Trophoblast cell (in vitro differentiated cells and primary cell): ENCODE data around the gene TNIK.

ENCODE experiments used
- DNase-seq, 2 donors: peaks; one replicate each; pipeline ENCODE4 v3.0.0-alpha.2; 2016
- H2AFZ ChIP-seq: 2 replicates; pipeline ENCODE4 v1.6.1; 2013; ENCODE audit warnings: low read length, moderate library complexity, mild to moderate bottlenecking; ENCODE audit not compliant: insufficient read depth, poor library complexity
- H2AK5ac ChIP-seq: 2 replicates; pipeline ENCODE4 v1.6.1; 2013; ENCODE audit warnings: mild to moderate bottlenecking, low read length
- H2BK120ac ChIP-seq: 2 replicates; pipeline ENCODE4 v1.6.1; 2013; ENCODE audit warnings: low read length, mild to moderate bottlenecking, moderate library complexity; ENCODE audit not compliant: insufficient read depth, poor library complexity
- H2BK12ac ChIP-seq: 2 replicates; pipeline ENCODE4 v1.6.1; 2013; ENCODE audit warnings: mild to moderate bottlenecking, low read length, moderate library complexity
- H2BK5ac ChIP-seq: 2 replicates; pipeline ENCODE4 v1.6.1; 2013; ENCODE audit warnings: low read length, low read depth, moderate library complexity, mild to moderate bottlenecking; ENCODE audit not compliant: poor library complexity
- H3K14ac ChIP-seq: 2 replicates; pipeline ENCODE4 v1.6.1; 2013; ENCODE audit warnings: mild to moderate bottlenecking, low read length
- H3K18ac ChIP-seq: 2 replicates; pipeline ENCODE4 v1.6.1; 2013; ENCODE audit warnings: mild to moderate bottlenecking, low read length
- H3K23ac ChIP-seq: 2 replicates; pipeline ENCODE4 v1.6.1; 2013; ENCODE audit warnings: low read length
- H3K27ac ChIP-seq: 2 replicates; pipeline ENCODE4 v1.5.1; 2013; ENCODE audit warnings: low read depth, mild to moderate bottlenecking, inconsistent platforms, low read length, moderate library complexity
- H3K27me3 ChIP-seq: 2 replicates; pipeline ENCODE4 v1.6.1; 2013; ENCODE audit warnings: inconsistent platforms, mild to moderate bottlenecking, low read length, moderate library complexity; ENCODE audit not compliant: insufficient read depth
- H3K36me3 ChIP-seq, 2 experiments: 1 replicate in 1 of 2; 2 replicates in 1 of 2; pipeline ENCODE4 v1.6.1; 2013; ENCODE audit warnings: low read length in 2 of 2, mild to moderate bottlenecking in 2 of 2, moderate library complexity in 1 of 2; ENCODE audit not compliant: insufficient read depth in 2 of 2, control insufficient read depth in 1 of 2
- H3K4ac ChIP-seq: 2 replicates; pipeline ENCODE4 v1.6.1; 2013; ENCODE audit warnings: low read depth, mild to moderate bottlenecking, low read length, moderate library complexity
- H3K4me1 ChIP-seq, 2 experiments: 1 replicate in 1 of 2; 2 replicates in 1 of 2; pipeline ENCODE4 v1.6.1; 2013; ENCODE audit warnings: low read length in 2 of 2, mild to moderate bottlenecking in 2 of 2, moderate library complexity in 1 of 2; ENCODE audit not compliant: insufficient read depth in 2 of 2, control insufficient read depth in 1 of 2
- H3K4me2 ChIP-seq: 2 replicates; pipeline ENCODE4 v1.6.1; 2013; ENCODE audit warnings: inconsistent platforms, mild to moderate bottlenecking, low read length, moderate library complexity
- H3K4me3 ChIP-seq: 2 replicates; pipeline ENCODE4 v1.5.1; 2013; ENCODE audit warnings: mild to moderate bottlenecking, low read depth, low read length, inconsistent platforms
- H3K79me1 ChIP-seq: one replicate; pipeline ENCODE4 v1.6.1; 2013; ENCODE audit warnings: low read length
- H3K79me2 ChIP-seq: 2 replicates; pipeline ENCODE4 v1.6.1; 2013; ENCODE audit warnings: low read length, mild to moderate bottlenecking; ENCODE audit not compliant: control insufficient read depth, insufficient read depth, poor library complexity
- H3K9ac ChIP-seq: 2 replicates; pipeline ENCODE4 v1.6.1; 2013; ENCODE audit warnings: mild to moderate bottlenecking, low read length
- H3K9me3 ChIP-seq: 2 replicates; pipeline ENCODE4 v1.6.1; 2013; ENCODE audit warnings: low read depth, mild to moderate bottlenecking, control low read depth, inconsistent platforms, low read length; ENCODE audit not compliant: insufficient read depth
- H4K12ac ChIP-seq: 2 replicates; pipeline ENCODE4 v1.6.1; 2013; ENCODE audit warnings: low read depth, mild to moderate bottlenecking, low read length, moderate library complexity
- H4K8ac ChIP-seq: 2 replicates; pipeline ENCODE4 v1.6.1; 2013; ENCODE audit warnings: low read depth, mild to moderate bottlenecking, low read length, moderate library complexity
- H4K91ac ChIP-seq: one replicate; pipeline ENCODE4 v1.6.1; 2013; ENCODE audit warnings: low read depth, mild to moderate bottlenecking, low read length, moderate library complexity
- WGBS: extraction: QIAGEN DNeasy Blood & Tissue Kit; methylation state at CpG from one replicate; pipeline ENCODE4 v1.1.7; 2013; ENCODE audit warnings: missing lambda C conversion rate; ENCODE audit not compliant: insufficient read length, insufficient coverage; ENCODE audit errors: extremely low coverage; 5-methylcytosine and 5-hydroxymethylcytosine counted together

TNIK gene

DNA sequence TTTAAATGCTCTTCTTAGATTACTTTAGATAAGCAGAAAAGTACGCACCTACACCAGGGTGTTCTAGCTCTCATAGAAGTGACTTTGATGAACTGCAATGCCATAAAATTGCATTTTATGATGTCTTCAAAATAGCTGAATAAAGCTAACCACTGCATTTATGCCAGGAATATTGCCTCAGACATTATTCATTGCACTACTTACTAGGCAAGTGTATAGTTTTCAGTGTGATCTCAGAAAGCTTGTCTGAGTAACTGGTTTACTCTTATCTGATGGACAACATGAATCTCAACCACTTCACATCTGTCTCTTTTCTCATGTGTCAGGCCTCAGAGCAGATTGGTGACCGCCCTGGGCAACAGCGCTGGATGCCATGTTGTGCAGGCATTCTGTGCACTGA lies 314.4 kb downstream of the TNIK start:
- Histone ChIP-seq H3K23ac (no peak overlapping the region), H4K8ac (no peak overlapping the region), H3K14ac (no peak overlapping the region), H3K18ac (no peak overlapping the region), H4K12ac (no peak overlapping the region), H3K27ac (no peak overlapping the region), H3K36me3 (no peaks in the 10 kb centered on the region), H3K79me1 (no peaks in the 10 kb centered on the region), H2AK5ac (no peak overlapping the region), H3K9me3 (no peaks in the 10 kb centered on the region), H3K27me3 (no peaks in the 10 kb centered on the region), H3K4me1 (no peaks in the 10 kb centered on the region), H2BK12ac (no peak overlapping the region), H3K4me3 (no peak overlapping the region), H3K79me2 (no peaks in the 10 kb centered on the region), H2BK120ac (no peak overlapping the region), H3K4me2 (no peak overlapping the region), H3K4ac (no peak overlapping the region), H4K91ac (no peak overlapping the region), H2AFZ (no peak overlapping the region), H2BK5ac (no peak overlapping the region), H3K9ac (no peak overlapping the region)
- DNase-seq = no peak
- WGBS = no CpG with 5 or more reads among the region's 3 CpGs

- Histone ChIP-seq H3K14ac (no peak overlapping the region), H3K27ac (no peak overlapping the region), H3K79me2 (no peaks in the 10 kb centered on the region), H2BK5ac (no peak overlapping the region), H3K9me3 (no peaks in the 10 kb centered on the region), H3K4ac (no peak overlapping the region), H2BK120ac (no peak overlapping the region), H4K8ac (no peak overlapping the region), H2AFZ (no peak overlapping the region), H3K36me3 (no peaks in the 10 kb centered on the region), H2BK12ac (no peak overlapping the region), H3K4me2 (no peak overlapping the region), H4K91ac (no peak overlapping the region), H3K4me3 (no peak overlapping the region), H3K9ac (no peak overlapping the region), H3K23ac (no peak overlapping the region), H3K4me1 (no peaks in the 10 kb centered on the region), H3K79me1 (no peaks in the 10 kb centered on the region), H4K12ac (no peak overlapping the region), H2AK5ac (no peak overlapping the region), H3K27me3 (no peaks in the 10 kb centered on the region), H3K18ac (no peak overlapping the region)
- no peak for DNase-seq
- WGBS = no CpG with 5 or more reads among the region's 5 CpGs
Observed at GRCh38 chr3:171142985-171143384, 317.2 kb downstream of the TNIK start.

- no peaks in the 10 kb centered on the region for H3K36me3 ChIP-seq
- no peak overlapping the region for H3K18ac ChIP-seq
- H2AK5ac ChIP-seq = no peak overlapping the region
- H3K79me1 ChIP-seq = no peaks in the 10 kb centered on the region
- H3K27ac ChIP-seq = no peak overlapping the region
- H3K23ac ChIP-seq = no peak overlapping the region
- no peaks in the 10 kb centered on the region for H3K27me3 ChIP-seq
- H3K14ac ChIP-seq = no peak overlapping the region
- H4K12ac ChIP-seq = no peak overlapping the region
- no peak overlapping the region for H3K4me2 ChIP-seq
- no peak overlapping the region for H3K4me3 ChIP-seq
- H3K9me3 ChIP-seq = no peaks in the 10 kb centered on the region
- H2BK120ac ChIP-seq = no peak overlapping the region
- H3K79me2 ChIP-seq = no peaks in the 10 kb centered on the region
- H2BK12ac ChIP-seq = no peak overlapping the region
- H4K91ac ChIP-seq = no peak overlapping the region
- H2AFZ ChIP-seq = no peak overlapping the region
- H4K8ac ChIP-seq = no peak overlapping the region
- no peak overlapping the region for H2BK5ac ChIP-seq
- no peak for DNase-seq
- H3K4ac ChIP-seq = no peak overlapping the region
- H3K4me1 ChIP-seq = no peaks in the 10 kb centered on the region
- no CpG with 5 or more reads among the region's 10 CpGs for WGBS
- H3K9ac ChIP-seq = no peak overlapping the region
Observed at GRCh38 chr3:171140246-171140645, 320.0 kb downstream of the TNIK start.

- H3K23ac ChIP-seq = no peak overlapping the region
- H2AK5ac ChIP-seq = no peak overlapping the region
- no peak overlapping the region for H4K12ac ChIP-seq
- DNase-seq = no peak
- no peak overlapping the region for H3K4me3 ChIP-seq
- no peaks in the 10 kb centered on the region for H3K36me3 ChIP-seq
- no peak overlapping the region for H4K91ac ChIP-seq
- H2BK12ac ChIP-seq = no peak overlapping the region
- H3K79me2 ChIP-seq = no peaks in the 10 kb centered on the region
- H2BK120ac ChIP-seq = no peak overlapping the region
- no peak overlapping the region for H2AFZ ChIP-seq
- H3K4me1 ChIP-seq = no peaks in the 10 kb centered on the region
- no peaks in the 10 kb centered on the region for H3K27me3 ChIP-seq
- H3K27ac ChIP-seq = no peak overlapping the region
- no peaks in the 10 kb centered on the region for H3K79me1 ChIP-seq
- H3K18ac ChIP-seq = no peak overlapping the region
- no peak overlapping the region for H3K9ac ChIP-seq
- H3K4me2 ChIP-seq = no peak overlapping the region
- WGBS = no CpG with 5 or more reads among the region's 2 CpGs
- H3K9me3 ChIP-seq = no peaks in the 10 kb centered on the region
- H3K14ac ChIP-seq = no peak overlapping the region
- no peak overlapping the region for H4K8ac ChIP-seq
- H3K4ac ChIP-seq = no peak overlapping the region
- H2BK5ac ChIP-seq = no peak overlapping the region
Observed at GRCh38 chr3:171138027-171138426, 322.2 kb downstream of the TNIK start.
